ENCODE data around the gene WDR18.
A peak's percentile ranks its signal among the peaks of the same experiment; 100 is the strongest.

The WDR18 gene

DNA sequence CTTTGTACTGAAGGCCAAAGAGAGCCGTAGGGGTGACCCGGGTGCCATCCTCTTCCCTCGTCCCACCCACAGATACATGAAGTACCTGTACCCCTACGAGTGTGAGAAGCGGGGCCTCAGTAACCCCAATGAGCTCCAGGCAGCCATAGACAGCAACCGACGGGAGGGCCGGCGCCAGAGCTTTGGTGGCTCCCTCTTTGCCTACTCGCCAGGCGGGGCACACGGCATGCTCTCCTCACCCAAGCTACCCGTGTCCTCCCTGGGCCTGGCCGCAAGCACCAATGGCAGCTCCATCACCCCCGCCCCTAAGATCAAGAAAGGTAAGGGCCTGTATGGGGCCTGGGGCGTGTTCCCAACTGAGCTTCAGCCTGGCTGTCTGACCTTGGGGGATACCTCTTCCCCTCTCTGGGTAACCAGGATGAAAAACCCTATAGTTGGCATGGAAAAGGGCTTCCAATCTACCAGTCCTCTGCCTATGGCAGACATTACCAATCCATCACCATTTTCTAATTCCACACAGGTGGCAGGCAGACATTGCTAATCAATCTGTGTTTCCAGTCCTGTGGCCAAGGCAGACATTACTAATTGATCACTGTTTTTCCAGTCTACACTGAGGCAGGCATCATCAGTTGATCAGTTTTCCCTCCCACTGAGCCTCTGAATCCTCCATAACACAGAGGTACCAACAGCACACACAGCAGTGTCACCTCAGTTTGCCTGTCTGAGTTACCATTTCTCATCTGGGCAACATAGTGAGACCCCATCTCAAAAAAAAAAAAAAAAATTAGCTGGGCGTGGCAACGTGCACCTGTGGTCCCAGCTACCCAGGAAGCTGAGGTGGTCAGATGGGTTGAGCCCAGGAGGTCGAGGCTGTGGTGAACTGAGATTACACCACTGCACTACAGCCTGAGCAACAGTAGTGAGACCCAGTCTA lies 19.1 kb upstream of the WDR18 start:
- DNase-seq (ENCODE audit: low spot score): no peak

DNA sequence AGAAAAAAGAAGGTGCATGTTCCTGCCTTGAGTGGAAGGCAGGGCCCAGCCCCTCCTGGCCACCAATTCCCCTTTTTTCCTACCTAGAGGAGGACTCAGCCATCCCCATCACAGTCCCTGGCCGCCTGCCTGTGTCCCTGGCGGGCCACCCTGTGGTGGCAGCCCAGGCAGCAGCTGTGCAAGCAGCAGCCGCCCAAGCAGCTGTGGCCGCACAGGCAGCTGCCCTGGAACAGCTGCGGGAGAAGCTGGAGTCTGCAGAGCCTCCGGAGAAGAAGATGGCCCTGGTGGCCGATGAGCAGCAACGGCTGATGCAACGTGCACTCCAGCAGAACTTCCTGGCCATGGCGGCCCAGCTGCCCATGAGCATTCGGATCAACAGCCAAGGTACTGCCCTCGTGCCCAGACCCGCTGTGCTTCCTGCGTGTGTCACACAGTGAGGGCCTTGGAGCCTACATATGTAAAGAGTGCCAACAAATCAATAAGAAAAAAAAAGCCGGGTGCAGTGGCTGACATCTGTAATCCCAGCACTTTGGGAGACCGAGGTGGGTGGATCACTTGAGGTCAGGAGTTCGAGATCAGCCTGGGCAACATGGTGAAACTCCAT lies 17.6 kb upstream of the WDR18 start:
- no peak for DNase-seq (ENCODE audit: low spot score)

DNA sequence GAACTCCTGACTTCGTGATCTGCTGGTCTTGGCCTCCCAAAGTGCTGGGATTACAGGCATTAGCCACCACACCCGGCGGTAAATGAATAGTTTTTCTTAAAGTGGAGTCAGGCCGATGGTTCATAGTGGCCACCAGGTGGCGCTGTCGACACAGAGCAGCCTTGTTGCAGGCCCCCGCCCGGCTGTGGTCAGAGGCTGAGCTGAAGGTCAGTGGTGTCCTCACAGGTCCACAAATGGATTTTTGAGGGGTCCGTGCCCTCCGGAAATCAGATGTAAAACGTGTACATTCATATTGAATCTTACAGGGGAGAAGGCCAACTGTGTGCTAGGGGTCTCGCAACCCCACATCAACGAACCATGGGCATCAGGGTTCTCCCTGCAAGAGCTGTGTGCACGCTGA lies 13.4 kb upstream of the WDR18 start:
- DNase-seq (ENCODE audit: low spot score): no peak

DNA sequence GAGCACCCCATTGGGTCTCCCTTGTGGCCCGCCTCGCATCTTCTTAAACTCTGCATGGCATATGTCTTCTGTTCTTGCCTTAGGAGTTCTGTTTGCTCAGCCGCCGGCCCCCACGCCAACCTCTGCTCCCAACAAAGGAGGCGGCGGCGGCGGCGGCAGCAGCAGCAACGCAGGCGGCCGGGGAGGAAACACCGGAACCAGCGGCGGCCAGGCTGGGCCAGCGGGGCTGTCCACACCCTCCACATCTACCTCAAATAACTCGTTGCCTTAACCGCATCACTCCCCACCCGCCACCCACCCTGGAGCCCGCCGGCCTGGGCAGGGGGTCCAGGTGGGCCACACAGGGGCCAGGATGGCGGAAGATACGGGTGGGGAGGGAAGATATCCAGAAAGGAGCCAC lies 12.3 kb upstream of the WDR18 start:
- no peak for DNase-seq (ENCODE audit: low spot score)

DNA sequence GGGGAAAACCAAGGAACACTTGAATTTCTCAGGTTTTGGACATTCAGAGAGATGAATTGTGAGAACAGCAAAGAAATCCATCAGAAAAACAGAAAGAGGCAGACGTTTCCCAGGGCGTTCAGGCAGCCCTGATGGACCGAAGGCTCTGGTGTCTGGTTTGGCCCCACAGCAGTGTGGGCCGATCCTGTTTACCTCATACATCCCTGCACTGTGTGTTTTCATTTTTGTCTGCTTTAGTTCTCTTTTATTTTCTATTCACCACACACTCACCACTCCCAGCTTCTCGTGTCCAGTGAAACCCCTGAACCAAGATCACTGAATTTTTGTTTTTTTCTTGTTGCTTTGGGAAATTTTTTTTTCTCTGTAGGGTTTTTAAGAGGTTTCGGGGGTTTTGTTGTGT lies 11.9 kb upstream of the WDR18 start:
- DNase-seq (ENCODE audit: low spot score): no peak

DNA sequence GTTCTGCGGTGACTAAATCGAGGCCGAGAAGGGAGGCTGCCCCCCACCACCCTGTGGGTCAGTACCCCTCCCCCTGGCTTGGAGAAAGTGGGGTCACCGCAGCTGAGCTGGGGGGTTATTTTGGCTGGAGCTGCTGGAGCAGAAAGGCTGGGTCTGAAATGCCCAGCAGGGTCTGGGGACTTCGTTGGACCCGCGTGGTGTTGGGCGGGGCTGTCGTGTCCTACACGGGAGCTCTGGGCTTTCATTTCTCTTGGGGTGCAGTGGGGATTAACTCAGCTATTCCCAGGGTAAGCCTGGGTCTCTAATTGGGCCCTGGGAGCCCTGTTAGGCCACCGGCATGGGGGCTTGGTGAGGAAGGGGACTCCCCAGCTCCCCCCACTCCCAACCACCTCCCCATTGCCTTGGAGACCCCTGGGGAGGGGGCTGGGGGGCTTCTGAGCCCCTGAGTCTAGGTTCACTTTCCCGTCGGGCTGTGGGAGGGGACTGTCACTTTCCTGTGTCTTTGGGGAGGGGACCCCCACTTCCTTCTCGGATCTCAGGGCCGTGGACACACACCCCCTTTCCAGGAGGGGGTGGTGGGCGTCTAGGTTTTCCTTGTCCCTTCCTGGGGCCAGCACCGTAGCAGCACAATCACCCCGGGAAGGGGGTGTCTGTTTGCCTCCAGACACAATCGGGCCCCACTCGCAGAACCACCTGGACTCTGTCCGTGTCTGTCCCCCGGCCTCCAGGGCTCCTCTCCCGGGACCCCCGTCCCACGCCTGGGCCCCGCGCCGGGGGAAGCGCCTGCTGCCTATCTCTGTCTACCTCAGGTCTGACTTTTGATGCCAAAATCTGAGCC lies 10.2 kb upstream of the WDR18 start:
- DNase-seq (ENCODE audit: low spot score): no peak

DNA sequence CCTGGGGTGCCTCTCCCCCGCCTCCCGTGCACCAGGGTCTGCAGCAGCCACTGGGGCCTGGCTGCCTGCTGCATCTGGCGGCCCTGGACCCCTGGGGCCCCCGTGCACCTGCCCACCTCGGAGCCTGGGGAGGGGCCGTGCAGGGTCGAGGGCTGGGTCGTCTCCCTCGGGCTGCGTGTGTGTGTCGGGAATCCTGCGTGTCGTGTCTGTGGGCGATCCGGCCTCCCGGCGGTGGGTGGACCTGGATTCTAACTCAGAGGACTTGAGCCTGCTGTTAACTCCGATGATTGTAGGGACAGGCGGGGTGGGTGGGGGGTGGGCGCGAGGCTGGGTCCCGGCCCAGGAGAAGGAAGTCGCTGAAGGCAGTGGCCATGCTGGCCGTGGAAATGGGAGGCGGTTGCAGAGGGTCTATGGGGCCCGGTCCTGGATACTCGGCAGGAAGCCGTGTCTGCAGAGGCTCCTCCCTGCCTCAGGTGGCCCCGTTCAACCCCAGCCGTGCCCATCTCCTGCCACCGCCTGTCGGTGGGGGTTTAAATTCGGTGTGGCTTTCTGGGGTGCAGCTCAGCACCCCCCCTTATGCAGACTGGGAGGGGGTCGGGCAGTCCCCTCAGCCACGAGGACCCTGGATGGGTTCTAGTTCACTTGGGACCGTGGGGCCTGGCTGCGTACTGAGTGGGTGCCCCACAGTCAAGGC lies 9.4 kb upstream of the WDR18 start:
- DNase-seq (ENCODE audit: low spot score): no peak

DNA sequence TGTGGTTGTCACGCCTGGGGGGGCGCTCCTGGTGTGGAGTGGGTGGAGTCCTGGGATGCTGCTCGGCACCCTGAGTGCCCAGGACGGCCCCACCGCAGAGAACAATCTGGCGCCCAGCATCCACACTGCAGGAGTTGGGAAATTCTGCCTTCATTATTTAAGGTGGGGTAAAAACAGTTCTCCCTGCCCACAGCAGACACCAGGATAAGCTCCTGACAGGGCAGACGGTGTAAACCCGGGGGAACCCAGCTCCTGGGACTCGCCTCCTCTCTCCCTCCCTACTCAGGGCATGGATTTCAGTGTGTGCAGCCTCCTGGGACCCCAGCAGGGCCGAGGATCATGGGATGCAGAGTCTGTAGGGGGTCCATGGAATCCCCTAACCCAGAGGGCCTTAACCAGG lies 7.7 kb upstream of the WDR18 start:
- no peak for DNase-seq (ENCODE audit: low spot score)

DNA sequence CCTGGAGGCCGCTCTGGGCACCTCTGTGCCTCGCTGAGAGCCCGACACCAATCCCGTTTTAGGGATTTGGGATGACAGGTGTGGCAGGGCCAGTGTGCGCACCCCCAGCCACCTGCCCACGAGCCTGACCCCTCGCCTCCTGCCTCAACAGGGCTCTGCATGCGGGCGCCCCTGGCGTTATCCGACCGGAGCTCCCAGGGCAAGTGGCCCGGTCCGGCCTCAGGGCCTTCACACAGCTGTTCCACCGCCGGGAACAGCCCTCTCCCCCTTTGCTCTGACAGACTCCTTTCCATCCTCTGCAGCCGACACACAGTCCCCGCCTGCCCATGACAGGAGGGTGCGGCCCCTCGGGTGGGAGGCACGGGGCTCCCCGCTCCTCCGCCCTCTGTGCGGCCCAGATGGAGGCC lies 7.1 kb upstream of the WDR18 start:
- DNase-seq (ENCODE audit: low spot score): no peak

DNA sequence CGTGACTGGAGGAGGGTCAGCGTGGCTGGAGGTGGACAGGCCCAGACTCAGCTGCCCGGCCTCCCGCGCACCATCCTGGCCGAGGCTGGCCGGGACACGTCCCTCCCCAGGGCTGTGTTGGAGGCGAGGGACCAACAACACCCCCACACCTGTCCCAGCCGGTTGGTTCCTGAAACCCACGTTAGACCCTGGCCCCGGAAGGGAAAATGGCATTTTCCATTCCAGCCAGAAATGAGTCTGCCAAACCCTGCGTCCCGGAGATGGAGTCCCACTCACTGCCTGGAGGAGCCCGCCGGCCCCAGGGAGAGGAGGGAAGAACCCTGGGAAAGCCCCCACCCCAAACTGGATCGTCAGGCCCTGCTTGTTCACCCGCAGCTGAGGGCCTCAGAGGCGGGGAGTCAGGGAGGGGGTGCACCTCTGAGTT lies 4.8 kb upstream of the WDR18 start:
- DNase-seq (ENCODE audit: low spot score): no peak

DNA sequence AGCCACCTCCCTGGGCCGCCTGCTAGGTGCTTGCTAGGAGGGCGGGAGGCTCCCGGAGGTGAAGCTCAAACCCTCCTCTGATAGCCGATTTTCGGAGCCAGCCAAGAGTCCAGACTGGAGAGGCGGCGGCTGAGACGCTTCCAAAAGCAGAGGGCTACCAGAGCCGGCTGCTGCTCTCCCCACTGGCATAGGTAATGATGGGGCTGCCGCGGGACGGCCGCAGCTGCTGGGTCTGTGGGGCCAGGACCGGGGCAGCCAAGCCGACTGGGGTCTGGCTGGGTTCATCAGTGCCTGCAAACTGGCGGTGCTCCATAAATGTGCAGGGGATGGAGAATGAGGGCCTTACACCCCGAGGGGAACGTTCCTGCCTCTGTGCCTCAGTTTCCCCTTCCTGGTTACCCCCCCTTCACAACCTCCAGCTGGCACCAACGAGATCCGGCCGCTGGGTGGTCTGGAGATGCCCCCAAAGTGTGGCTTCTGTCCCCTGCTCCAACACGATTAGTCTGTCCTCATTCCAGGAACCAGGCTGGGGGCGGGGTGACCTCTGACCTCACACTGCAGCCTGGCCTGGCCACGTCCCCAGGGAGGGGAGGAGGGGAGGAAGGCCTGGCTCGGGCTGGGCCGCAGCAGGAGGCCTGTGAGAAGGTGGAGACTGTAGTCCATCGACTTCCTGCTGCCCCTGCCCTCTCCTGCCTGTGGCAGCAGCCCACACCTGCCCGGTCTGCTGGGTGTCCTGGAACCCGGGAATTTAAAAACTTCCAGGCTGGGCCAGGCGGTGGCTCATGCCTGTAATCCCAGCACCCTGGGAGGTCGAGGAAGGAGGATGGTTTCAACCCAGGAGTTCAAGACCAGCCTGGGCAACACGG lies 3.8 kb upstream of the WDR18 start:
- peak; percentile 84 for DNase-seq (ENCODE audit: low spot score)

DNA sequence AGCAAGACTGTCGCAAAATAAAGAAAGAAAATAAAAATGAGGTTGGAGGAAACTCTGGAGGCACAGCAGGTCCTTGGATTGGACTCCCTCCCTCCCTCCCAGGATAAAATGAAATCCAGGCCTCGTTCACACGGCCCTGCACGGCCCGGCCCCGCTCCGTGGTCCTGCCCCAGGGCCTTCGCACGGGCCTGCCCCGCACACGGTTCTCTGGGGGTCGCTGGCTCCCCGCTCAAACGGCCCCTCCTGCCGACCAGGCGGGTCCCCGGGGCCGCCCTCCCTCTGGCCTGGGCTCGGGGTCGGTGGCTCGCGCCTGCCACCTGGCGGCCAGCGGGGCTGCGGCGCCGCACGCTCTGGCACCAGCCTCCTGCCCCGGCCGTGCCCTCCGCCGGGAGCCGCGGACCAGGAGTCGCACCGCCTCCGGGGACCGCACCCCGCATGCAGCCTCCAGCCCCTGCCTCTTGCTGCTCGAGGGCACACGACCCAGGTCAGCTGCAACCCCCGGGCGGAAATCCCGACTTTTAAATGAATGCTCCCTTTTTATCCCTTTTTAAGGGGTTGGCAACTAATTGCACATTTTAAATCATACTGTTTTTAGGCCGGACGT lies 1.5 kb upstream of the WDR18 start:
- peak; percentile 85 for DNase-seq (ENCODE audit: low spot score)

DNA sequence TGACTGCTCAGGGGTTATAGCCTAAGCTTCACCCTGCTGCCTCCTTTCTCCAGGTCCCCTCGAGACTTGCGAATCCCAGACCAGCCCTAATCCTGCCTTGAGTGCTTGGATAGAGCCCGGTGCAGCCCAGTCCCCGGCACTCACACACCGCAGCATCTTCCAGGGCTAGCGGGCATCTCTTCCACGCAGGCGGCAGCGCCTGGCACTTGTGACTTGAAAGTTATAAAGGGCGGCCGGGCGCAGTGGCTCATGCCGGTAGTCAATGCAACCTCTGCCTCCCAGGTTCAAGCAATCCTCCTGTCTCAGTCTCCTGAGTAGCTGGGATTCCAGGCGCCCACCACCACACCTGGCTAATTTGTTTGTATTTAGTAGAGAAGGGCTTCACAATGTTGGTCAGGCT lies 1.9 kb downstream of the WDR18 start:
- no peak for DNase-seq (ENCODE audit: low spot score)

DNA sequence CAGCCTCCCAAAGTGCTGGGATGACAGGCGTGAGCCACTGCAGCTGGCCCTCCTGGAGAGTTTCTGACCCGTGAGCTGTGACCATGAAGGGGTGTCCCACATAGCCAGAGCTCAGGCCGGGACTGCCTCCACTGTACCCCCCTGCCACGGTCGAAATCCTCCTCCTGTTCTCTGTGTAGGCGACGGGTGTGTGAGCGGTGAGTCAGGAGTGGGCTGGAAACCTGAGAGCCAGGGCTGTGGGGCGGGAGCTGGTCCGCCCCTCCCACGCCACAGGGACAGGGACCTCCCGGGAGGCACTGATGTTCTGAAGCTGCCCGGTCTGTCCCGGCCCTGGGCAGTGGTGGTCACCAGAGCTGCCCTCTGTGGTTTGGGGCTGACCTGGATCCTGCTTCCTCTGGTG lies 3.9 kb downstream of the WDR18 start:
- no peak for DNase-seq (ENCODE audit: low spot score)

DNA sequence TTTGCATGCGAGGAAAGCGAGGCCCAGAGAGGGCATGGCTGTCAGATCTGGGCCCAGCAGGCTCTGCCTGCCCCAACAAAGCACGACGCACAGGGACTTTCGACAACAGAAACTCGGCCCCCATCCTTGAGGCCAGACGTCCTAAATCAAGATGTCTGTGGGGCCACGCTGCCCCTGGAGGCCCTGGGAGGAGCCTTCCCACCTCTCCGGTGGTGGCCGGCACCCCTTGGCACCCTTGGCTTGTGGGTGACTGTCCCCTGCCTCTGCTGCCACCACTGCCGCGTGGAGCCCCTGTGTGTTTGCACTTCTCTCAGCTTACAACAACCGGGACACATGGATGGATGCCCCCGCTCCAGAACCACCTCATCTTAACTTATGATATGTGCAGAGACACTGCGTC lies 4.4 kb downstream of the WDR18 start:
- DNase-seq (ENCODE audit: low spot score): no peak

DNA sequence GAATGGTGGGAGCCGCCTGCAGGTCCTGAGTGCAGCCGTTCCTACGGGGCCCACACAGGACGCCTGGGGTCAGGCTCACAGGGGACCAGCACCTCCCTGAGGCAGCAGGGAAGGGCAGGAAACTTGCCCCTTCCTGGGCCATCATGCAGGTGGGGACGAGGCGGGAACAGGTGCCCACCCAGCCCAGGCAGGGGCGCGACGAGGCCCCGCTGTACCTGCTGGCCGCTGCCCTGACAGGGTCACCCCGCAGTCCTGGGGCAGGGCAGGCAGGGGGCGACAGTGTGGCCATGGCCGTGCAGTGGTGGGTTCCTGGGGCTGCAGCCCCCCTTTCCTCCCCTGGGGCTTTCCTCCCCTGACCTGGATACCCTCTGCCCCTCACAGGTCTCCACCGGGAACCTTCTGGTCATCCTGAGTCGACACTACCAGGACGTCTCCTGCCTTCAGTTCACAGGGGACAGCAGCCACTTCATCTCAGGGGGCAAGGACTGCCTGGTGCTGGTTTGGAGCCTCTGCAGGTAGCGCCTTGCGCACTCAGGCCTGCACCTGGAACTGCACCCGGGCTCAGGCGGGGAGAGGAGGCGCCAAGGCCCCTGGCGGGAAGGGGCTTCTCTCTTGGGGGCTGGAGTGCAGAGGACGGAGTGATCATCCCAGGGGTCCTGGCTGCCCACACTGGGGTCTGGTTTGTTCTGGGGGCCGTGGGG lies 5.4 kb downstream of the WDR18 start:
- no peak for DNase-seq (ENCODE audit: low spot score)

DNA sequence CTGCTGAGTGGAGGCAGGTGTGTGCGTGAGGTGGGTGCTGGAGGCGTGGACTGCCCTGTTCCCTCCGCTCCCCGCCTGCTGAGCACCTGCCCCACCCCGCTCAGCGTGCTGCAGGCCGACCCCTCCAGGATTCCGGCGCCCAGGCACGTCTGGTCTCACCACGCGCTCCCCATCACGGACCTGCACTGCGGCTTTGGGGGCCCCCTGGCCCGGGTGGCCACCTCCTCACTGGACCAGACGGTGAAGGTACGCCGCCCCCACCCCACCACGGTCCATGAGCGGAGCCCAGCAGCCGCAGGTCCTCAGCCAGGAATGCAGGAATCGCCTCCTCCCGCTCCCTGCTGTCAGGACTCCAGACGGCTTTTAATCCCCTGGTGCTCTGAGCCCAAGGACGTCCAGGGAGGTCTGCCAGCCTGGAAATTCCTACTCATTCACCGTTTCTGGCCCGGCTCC lies 6.0 kb downstream of the WDR18 start:
- no peak for DNase-seq (ENCODE audit: low spot score)

DNA sequence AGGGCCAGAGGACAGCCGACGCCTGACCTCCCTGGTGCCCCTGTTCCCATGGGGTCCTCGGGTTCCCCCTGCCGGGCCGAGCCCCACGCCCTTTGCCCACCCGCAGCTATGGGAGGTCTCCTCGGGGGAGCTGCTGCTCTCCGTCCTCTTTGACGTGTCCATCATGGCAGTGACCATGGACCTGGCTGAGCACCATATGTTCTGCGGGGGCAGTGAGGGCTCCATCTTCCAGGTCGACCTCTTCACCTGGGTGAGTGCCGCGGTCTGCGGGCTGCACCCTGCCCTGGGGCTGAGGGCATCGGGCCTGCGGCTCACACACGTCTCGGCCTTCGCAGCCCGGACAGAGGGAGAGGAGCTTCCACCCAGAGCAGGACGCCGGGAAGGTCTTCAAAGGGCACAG lies 6.6 kb downstream of the WDR18 start:
- no peak for DNase-seq (ENCODE audit: low spot score)

DNA sequence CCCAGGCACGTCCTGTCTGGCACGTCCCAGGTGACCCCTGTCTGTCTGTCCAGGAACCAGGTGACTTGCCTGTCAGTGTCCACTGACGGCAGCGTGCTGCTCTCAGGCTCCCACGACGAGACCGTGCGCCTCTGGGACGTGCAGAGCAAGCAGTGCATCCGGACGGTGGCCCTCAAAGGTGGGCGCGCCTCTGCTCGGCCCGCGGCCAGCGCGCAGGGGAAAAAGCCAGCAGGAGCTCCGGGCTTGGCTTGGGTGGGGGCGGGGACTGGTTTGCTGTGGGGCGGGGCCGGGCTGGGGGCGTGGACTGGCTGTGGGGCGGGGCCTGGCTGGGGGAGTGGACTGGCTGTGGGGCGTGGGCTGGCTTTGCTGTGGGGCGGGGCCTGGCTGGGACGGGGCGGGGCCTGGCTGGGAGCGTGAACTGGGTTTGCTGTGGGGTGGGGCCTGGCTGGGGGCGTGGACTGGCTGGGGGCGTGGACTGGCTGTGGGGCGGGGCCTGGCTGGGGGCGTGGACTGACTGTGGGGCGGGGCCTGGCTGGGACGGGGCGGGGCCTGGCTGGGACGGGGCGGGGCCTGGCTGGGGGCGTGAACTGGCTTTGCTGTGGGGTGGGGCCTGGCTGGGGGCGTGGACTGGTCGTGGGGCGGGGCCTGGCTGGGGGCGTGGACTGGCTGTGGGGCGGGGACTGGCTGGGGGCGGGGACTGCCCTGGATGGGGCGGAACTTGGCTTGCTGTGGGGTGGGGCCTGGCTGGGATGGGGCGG lies 7.2 kb downstream of the WDR18 start:
- no peak for DNase-seq (ENCODE audit: low spot score)
